Karpas-422 (cell line): ENCODE data around the gene C2orf49. TPM values are rescaled to one million over a fixed set of nuclear protein-coding genes. Genes with fewer than 3 reads are reported as not detected.

Experiments
- DNase-seq: peaks from one replicate; pipeline ENCODE4 v3.0.0-alpha.2; 2015
- H2AFZ ChIP-seq: fragments of 200-600 bp; sonication (generic); 2 replicates; pipeline ENCODE4 v1.6.1; 2014; ENCODE audit warnings: antibody characterized with exemption, low read length, mixed read lengths
- H3K27ac ChIP-seq: fragments of 200-600 bp; sonication (generic); 2 replicates; pipeline ENCODE4 v1.5.1; 2014; ENCODE audit warnings: mild to moderate bottlenecking, low read length, moderate library complexity
- H3K27me3 ChIP-seq: fragments of 200-600 bp; sonication (generic); 2 replicates; pipeline ENCODE4 v1.6.1; 2014; ENCODE audit warnings: low read length, mixed read lengths
- H3K36me3 ChIP-seq: fragments of 200-600 bp; sonication (generic); 2 replicates; pipeline ENCODE4 v1.6.1; 2014; ENCODE audit warnings: low read length, mixed read lengths; ENCODE audit not compliant: insufficient read depth
- H3K4me1 ChIP-seq: fragments of 200-600 bp; sonication (generic); 2 replicates; pipeline ENCODE4 v1.6.1; 2014; ENCODE audit warnings: mild to moderate bottlenecking, low read length, mixed read lengths
- H3K4me2 ChIP-seq: fragments of 200-600 bp; sonication (generic); 2 replicates; pipeline ENCODE4 v1.6.1; 2014; ENCODE audit warnings: low read length, low read depth, mild to moderate bottlenecking; ENCODE audit not compliant: poor library complexity, severe bottlenecking
- H3K4me3 ChIP-seq: fragments of 200-600 bp; sonication (generic); 2 replicates; pipeline ENCODE4 v1.5.1; 2014; ENCODE audit warnings: mild to moderate bottlenecking, antibody characterized with exemption, low read length, mixed read lengths
- H3K79me2 ChIP-seq: fragments of 200-600 bp; sonication (generic); 2 replicates; pipeline ENCODE4 v1.6.1; 2014; ENCODE audit warnings: mild to moderate bottlenecking, low read length, mixed read lengths
- H3K9ac ChIP-seq: fragments of 200-600 bp; sonication (generic); 2 replicates; pipeline ENCODE4 v1.6.0; 2014; ENCODE audit warnings: low read length
- H3K9me2 ChIP-seq: fragments of 200-600 bp; sonication (generic), shearing (Covaris generic); replicated peaks from 2 replicates; pipeline ENCODE4 v1.6.0; 2014; ENCODE audit warnings: mild to moderate bottlenecking, low read length, moderate library complexity; ENCODE audit not compliant: insufficient read depth
- H3K9me3 ChIP-seq: fragments of 300-700, 200-600 bp; sonication (generic); 2 replicates; pipeline ENCODE4 v1.6.1; 2014; ENCODE audit warnings: low read length, mixed read lengths
- H4K20me1 ChIP-seq: fragments of 200-600 bp; sonication (generic); 2 replicates; pipeline ENCODE4 v1.6.1; 2014; ENCODE audit warnings: mild to moderate bottlenecking, antibody characterized with exemption, low read length, low read depth; ENCODE audit not compliant: insufficient read depth
- total RNA-seq: library from RNA; depleted of rRNA; stranded (reverse); fragments of >200 nt; shearing (Covaris generic); gene quantifications from 2 replicates; pipeline ENCODE4 v1.2.3, GENCODE V29; 2014; ENCODE audit warnings: low replicate concordance

The C2orf49 gene
- total RNA-seq, 1 experiment from 2014 or later = 26.3 TPM

- Histone ChIP-seq H3K4me1 (peaks cover 48% of the 10 kb centered on the region), H3K9ac (peak within 1 kb of the TSS; percentile 88), H3K9me2 (no peaks in the 10 kb centered on the region), H3K27ac (peak within 1 kb of the TSS; percentile 61), H3K27me3 (no peaks in the 10 kb centered on the region), H3K9me3 (no peaks in the 10 kb centered on the region), H3K4me3 (peak within 1 kb of the TSS; percentile 80), H3K4me2 (peak within 1 kb of the TSS; percentile 89), H2AFZ (peak within 1 kb of the TSS; percentile 35), H3K79me2 (peaks cover 59% of the 10 kb centered on the region), H4K20me1 (no peaks in the 10 kb centered on the region), H3K36me3 (peaks cover 7% of the 10 kb centered on the region; the same call in 1 of the 2 replicates)
- DNase-seq = peak; percentile 83
Observed at GRCh38 chr2:105329561-105330495, 7.5 kb upstream of the C2orf49 start, which contains the start of gene TGFBRAP1. TSS of gene TGFBRAP1 (minus strand) at chr2:105329735. CDS start at chr2:105308301, 21,434 bp downstream.

- Histone ChIP-seq H4K20me1 (no peaks in the 10 kb centered on the region), H3K27ac (peak overlapping the region; percentile 61; the same call in 1 of the 2 replicates), H3K4me1 (peaks cover 43% of the 10 kb centered on the region), H3K9me2 (no peaks in the 10 kb centered on the region), H3K4me2 (peak overlapping the region; percentile 89), H2AFZ (peak overlapping the region; percentile 23; the same call in 1 of the 2 replicates), H3K79me2 (peaks cover 57% of the 10 kb centered on the region), H3K9ac (peak overlapping the region; percentile 88), H3K36me3 (no peaks in the 10 kb centered on the region; the same call in 1 of the 2 replicates), H3K4me3 (peak overlapping the region; percentile 80; the same call in 1 of the 2 replicates), H3K27me3 (no peaks in the 10 kb centered on the region), H3K9me3 (no peaks in the 10 kb centered on the region)
- DNase-seq = no peak
Observed at GRCh38 chr2:105330681-105331375, 6.5 kb upstream of the C2orf49 start.

GRCh38 chr2:105334211-105334610 lies 3.1 kb upstream of the C2orf49 start:
- H3K9me2 ChIP-seq = no peaks in the 10 kb centered on the region
- H3K79me2 ChIP-seq = peaks cover 56% of the 10 kb centered on the region
- H2AFZ ChIP-seq = no peak overlapping the region
- no peak for DNase-seq
- H3K27ac ChIP-seq = no peak overlapping the region
- no peaks in the 10 kb centered on the region; the same call in 1 of the 2 replicates for H3K36me3 ChIP-seq
- H3K27me3 ChIP-seq = no peaks in the 10 kb centered on the region
- H3K9me3 ChIP-seq = no peaks in the 10 kb centered on the region
- H3K9ac ChIP-seq = no peak overlapping the region
- H3K4me1 ChIP-seq = peaks cover 42% of the 10 kb centered on the region
- no peak overlapping the region for H3K4me2 ChIP-seq
- peaks cover 5% of the 10 kb centered on the region; the same call in 1 of the 2 replicates for H4K20me1 ChIP-seq
- H3K4me3 ChIP-seq = no peak overlapping the region

- no peaks in the 10 kb centered on the region for H3K27me3 ChIP-seq
- no peaks in the 10 kb centered on the region for H3K9me3 ChIP-seq
- no peak overlapping the region for H2AFZ ChIP-seq
- H3K27ac ChIP-seq = no peak overlapping the region
- no peak for DNase-seq
- H3K9me2 ChIP-seq = no peaks in the 10 kb centered on the region
- H3K4me3 ChIP-seq = no peak overlapping the region
- 0 out of 2 replicates have a peak overlapping the region, but pooled peaks have one; percentile 95 for H3K9ac ChIP-seq
- H3K4me1 ChIP-seq = peaks cover 39% of the 10 kb centered on the region
- peaks cover 5% of the 10 kb centered on the region; the same call in 1 of the 2 replicates for H4K20me1 ChIP-seq
- peaks cover 60% of the 10 kb centered on the region for H3K79me2 ChIP-seq
- peaks cover 7% of the 10 kb centered on the region; the same call in 1 of the 2 replicates for H3K36me3 ChIP-seq
- H3K4me2 ChIP-seq = peak overlapping the region; percentile 99
Observed at GRCh38 chr2:105335469-105335868, 1.9 kb upstream of the C2orf49 start.

- peaks cover 5% of the 10 kb centered on the region; the same call in 1 of the 2 replicates for H4K20me1 ChIP-seq
- H3K9me3 ChIP-seq = no peaks in the 10 kb centered on the region
- peaks cover 66% of the 10 kb centered on the region for H3K79me2 ChIP-seq
- H3K36me3 ChIP-seq = peaks cover 19% of the 10 kb centered on the region; the same call in 1 of the 2 replicates
- H3K27ac ChIP-seq = peak overlapping the region; percentile 59
- DNase-seq = no peak
- peak overlapping the region; percentile 95 for H3K9ac ChIP-seq
- no peaks in the 10 kb centered on the region for H3K9me2 ChIP-seq
- peaks cover 28% of the 10 kb centered on the region for H3K4me1 ChIP-seq
- H3K4me3 ChIP-seq = peak overlapping the region; percentile 98
- H2AFZ ChIP-seq = peak overlapping the region; percentile 99
- peak overlapping the region; percentile 99 for H3K4me2 ChIP-seq
- no peaks in the 10 kb centered on the region for H3K27me3 ChIP-seq
Observed at GRCh38 chr2:105336786-105337121, 586 bp upstream of the C2orf49 start.

GRCh38 chr2:105338020-105338385 lies 663 bp downstream of the C2orf49 start:
- Histone ChIP-seq H3K4me3 (peak overlapping the region; percentile 98), H2AFZ (no peak overlapping the region), H3K9ac (peak overlapping the region; percentile 95), H3K9me3 (no peaks in the 10 kb centered on the region), H3K36me3 (peaks cover 30% of the 10 kb centered on the region; the same call in 1 of the 2 replicates), H3K4me1 (peaks cover 28% of the 10 kb centered on the region), H3K79me2 (peaks cover 71% of the 10 kb centered on the region), H4K20me1 (peaks cover 5% of the 10 kb centered on the region; the same call in 1 of the 2 replicates), H3K4me2 (peak overlapping the region; percentile 79), H3K9me2 (no peaks in the 10 kb centered on the region), H3K27ac (peak overlapping the region; percentile 6; the same call in 1 of the 2 replicates), H3K27me3 (no peaks in the 10 kb centered on the region)
- DNase-seq = no peak

GRCh38 chr2:105339414-105339813 lies 2.1 kb downstream of the C2orf49 start:
- peaks cover 40% of the 10 kb centered on the region; the same call in 1 of the 2 replicates for H3K36me3 ChIP-seq
- peak overlapping the region; percentile 98; the same call in 1 of the 2 replicates for H3K4me3 ChIP-seq
- peaks cover 71% of the 10 kb centered on the region for H3K79me2 ChIP-seq
- H3K4me2 ChIP-seq = peak overlapping the region; percentile 79
- H3K4me1 ChIP-seq = peaks cover 28% of the 10 kb centered on the region
- H2AFZ ChIP-seq = no peak overlapping the region
- H3K9me2 ChIP-seq = no peaks in the 10 kb centered on the region
- no peak for DNase-seq
- no peak overlapping the region for H3K27ac ChIP-seq
- peak overlapping the region; percentile 95; the same call in 1 of the 2 replicates for H3K9ac ChIP-seq
- no peaks in the 10 kb centered on the region for H3K9me3 ChIP-seq
- no peaks in the 10 kb centered on the region for H3K27me3 ChIP-seq
- H4K20me1 ChIP-seq = peaks cover 5% of the 10 kb centered on the region; the same call in 1 of the 2 replicates
